ENCODE results near the gene TP53I11. TPM values are rescaled to one million over a fixed set of nuclear protein-coding genes. Genes with fewer than 3 reads are reported as not detected.

The TP53I11 gene
- total RNA-seq, 1 experiment from 2014 or later = 7.7 TPM

- intact Hi-C loops (cut with micrococcal nuclease; ENCODE audit: unreplicated experiment) = no loop called here
- TF ChIP-seq CTCF (IDR thresholded peaks at IDR 0.05; ENCODE audit: insufficient read depth in 1 of 2, low read depth in 1 of 2, low read length in 1 of 2, severe bottlenecking in 1 of 2, unreplicated experiment in 1 of 2) = no peak
Observed at GRCh38 chr11:44903518-44903917, 47.2 kb downstream of the TP53I11 start.

GRCh38 chr11:44903035-44903434 is 47.6 kb downstream of the TP53I11 start:
- intact Hi-C loops (cut with micrococcal nuclease; ENCODE audit: unreplicated experiment) = no loop called here
- no TSS peak for BruUV-seq (replicated peaks)
- CTCF ChIA-PET = no interaction called here
- H3K27me3 ChIP-seq (replicated peaks; ENCODE audit: control insufficient read depth, insufficient read depth, low read length) = no peaks in the 10 kb centered on the region; the same call in none of the 2 replicates
- no peaks in the 10 kb centered on the region for H3K9me3 Mint-ChIP-seq (ENCODE audit: unreplicated experiment)
- peaks cover 9% of the 10 kb centered on the region for H3K4me1 ChIP-seq
- no peak for TF ChIP-seq CTCF (IDR thresholded peaks at IDR 0.05; ENCODE audit: insufficient read depth in 1 of 2, low read depth in 1 of 2, low read length in 1 of 2, severe bottlenecking in 1 of 2, unreplicated experiment in 1 of 2)
- no peaks in the 10 kb centered on the region for H3K36me3 Mint-ChIP-seq (ENCODE audit: insufficient read depth, unreplicated experiment)
- no peak overlapping the region for H3K27ac Mint-ChIP-seq (ENCODE audit: unreplicated experiment)
- H3K9me3 ChIP-seq = no peaks in the 10 kb centered on the region
- no peak for DNase-seq
- POLR2A ChIA-PET = no interaction called here
- H3K4me3 ChIP-seq (ENCODE audit: low read depth, low read length) = no peak overlapping the region
- H3K27me3 Mint-ChIP-seq (ENCODE audit: insufficient read depth, unreplicated experiment) = no peaks in the 10 kb centered on the region
- H3K4me1 Mint-ChIP-seq (ENCODE audit: low read depth, unreplicated experiment) = no peaks in the 10 kb centered on the region
- no peak overlapping the region for H3K4me3 Mint-ChIP-seq (ENCODE audit: unreplicated experiment)
- H3K36me3 ChIP-seq (ENCODE audit: control insufficient read depth, insufficient read depth, low read length) = no peaks in the 10 kb centered on the region

More at GRCh38 chr11:44903518-44903917, 47.2 kb downstream of the TP53I11 start:
- peaks cover 9% of the 10 kb centered on the region for H3K4me1 ChIP-seq
- ChIA-PET CTCF (no interaction called here), POLR2A (no interaction called here)
- H3K4me1 Mint-ChIP-seq (ENCODE audit: low read depth, unreplicated experiment) = no peaks in the 10 kb centered on the region
- no peaks in the 10 kb centered on the region; the same call in none of the 2 replicates for H3K27me3 ChIP-seq (replicated peaks; ENCODE audit: control insufficient read depth, insufficient read depth, low read length)
- no peak for DNase-seq
- no peaks in the 10 kb centered on the region for H3K36me3 Mint-ChIP-seq (ENCODE audit: insufficient read depth, unreplicated experiment)
- no peaks in the 10 kb centered on the region for H3K9me3 Mint-ChIP-seq (ENCODE audit: unreplicated experiment)
- H3K4me3 Mint-ChIP-seq (ENCODE audit: unreplicated experiment) = no peak overlapping the region
- no peaks in the 10 kb centered on the region for H3K9me3 ChIP-seq
- no TSS peak for BruUV-seq (replicated peaks)
- no peak overlapping the region for H3K27ac Mint-ChIP-seq (ENCODE audit: unreplicated experiment)
- H3K27me3 Mint-ChIP-seq (ENCODE audit: insufficient read depth, unreplicated experiment) = no peaks in the 10 kb centered on the region
- H3K36me3 ChIP-seq (ENCODE audit: control insufficient read depth, insufficient read depth, low read length) = no peaks in the 10 kb centered on the region
- no peak overlapping the region for H3K4me3 ChIP-seq (ENCODE audit: low read depth, low read length)

GRCh38 chr11:44901786-44902185 is 48.9 kb downstream of the TP53I11 start:
- POLR2A ChIA-PET = no interaction called here
- Mint-ChIP-seq H3K27ac (ENCODE audit: unreplicated experiment) (no peak overlapping the region), H3K9me3 (ENCODE audit: unreplicated experiment) (no peaks in the 10 kb centered on the region), H3K4me3 (ENCODE audit: unreplicated experiment) (no peak overlapping the region), H3K27me3 (ENCODE audit: insufficient read depth, unreplicated experiment) (peaks cover 2% of the 10 kb centered on the region), H3K4me1 (ENCODE audit: low read depth, unreplicated experiment) (no peaks in the 10 kb centered on the region), H3K36me3 (ENCODE audit: insufficient read depth, unreplicated experiment) (no peaks in the 10 kb centered on the region)
- Histone ChIP-seq H3K4me3 (ENCODE audit: low read depth, low read length) (no peak overlapping the region), H3K27me3 (replicated peaks; ENCODE audit: control insufficient read depth, insufficient read depth, low read length) (no peaks in the 10 kb centered on the region; the same call in none of the 2 replicates), H3K36me3 (ENCODE audit: control insufficient read depth, insufficient read depth, low read length) (no peaks in the 10 kb centered on the region), H3K9me3 (no peaks in the 10 kb centered on the region), H3K4me1 (peaks cover 5% of the 10 kb centered on the region)
- intact Hi-C loops (cut with micrococcal nuclease; ENCODE audit: unreplicated experiment) = no loop called here
- DNase-seq = no peak
- BruUV-seq (replicated peaks) = no TSS peak
- CTCF ChIA-PET = no interaction called here
- TF ChIP-seq CTCF (IDR thresholded peaks at IDR 0.05; ENCODE audit: insufficient read depth in 1 of 2, low read depth in 1 of 2, low read length in 1 of 2, severe bottlenecking in 1 of 2, unreplicated experiment in 1 of 2) = no peak
